K562 (cell line): Measurements from ENCODE around the gene RERE.

Experiments used
- CTCF ChIP-seq, 3 experiments: IDR thresholded peaks in 2 of 3; conservative IDR thresholded peaks in 1 of 3; 2 replicates each; pipeline ENCODE4 v1.5.1; 2011 to 2012; ENCODE audit warnings: low read length in 3 of 3, mild to moderate bottlenecking in 3 of 3, control low read depth in 2 of 3, improper control_type of control experiment in 1 of 3, inconsistent platforms in 1 of 3, low read depth in 1 of 3, mixed read lengths in 1 of 3, moderate library complexity in 1 of 3; ENCODE audit not compliant: insufficient read depth in 2 of 3
- EZH2 ChIP-seq: IDR thresholded peaks from 2 replicates; pipeline ENCODE4 v1.6.1; 2012; ENCODE audit warnings: low read depth, mild to moderate bottlenecking, inconsistent platforms, low read length, borderline replicate concordance
- NR3C1 ChIP-seq: sonication (generic); formaldehyde crosslinking; IDR thresholded peaks from 2 replicates; pipeline ENCODE4 v1.8.1; 2022; ENCODE audit warnings: missing genetic modification reagents
- SRF ChIP-seq, 2 experiments: fragments of 250-450, 450-650 bp in 1 of 2; sonication (Bioruptor Pico) in 1 of 2; sonication (generic) in 1 of 2; formaldehyde crosslinking; IDR thresholded peaks; 2 replicates each; pipeline versions ENCODE4 v1.5.0 to v1.5.1; 2020 to 2022; ENCODE audit warnings: mild to moderate bottlenecking in 1 of 2, missing genetic modification reagents in 1 of 2
- ZNF282 ChIP-seq: sonication (generic); formaldehyde crosslinking; IDR thresholded peaks from 2 replicates; pipeline ENCODE4 v1.8.1; 2023; ENCODE audit warnings: missing genetic modification reagents

- TF ChIP-seq NR3C1, result no peak
- TF ChIP-seq SRF (CRISPR knock-in tag; IDR thresholded peaks at IDR 0.05), result no peak
- TF ChIP-seq ZNF282 (CRISPR knock-in tag), result no peak
- no peak for TF ChIP-seq EZH2
- TF ChIP-seq CTCF (IDR thresholded peaks at IDR 0.05 in 2 of 3, conservative IDR thresholded peaks at IDR 0.05 in 1 of 3; ENCODE audit: insufficient read depth in 2 of 3, low read depth in 1 of 3, low read length in 3 of 3), result no peak
Measured at GRCh38 chr1:8537991-8538390, 279.4 kb downstream of the RERE start.
